GM12878 (cell line): Measurements from ENCODE around the gene MFNG. TPM values are rescaled to one million over a fixed set of nuclear protein-coding genes. Genes with fewer than 3 reads are reported as not detected.

Experiments used
- ATAC-seq: fragments of 200-7000 bp; cut with Tn5 transposase; 3 replicates; pipeline ENCODE4 v1.9.1; 2020; ENCODE audit warnings: mild to moderate bottlenecking, moderate library complexity
- BruUV-seq: library from RNA; stranded (reverse); fragments of 400-500 nt; replicated peaks from 2 replicates; lab custom pipeline; 2021; lab: Mats Ljungman, UMichigan
- CTCF ChIA-PET: fragments of 300-600 bp; sonication (Branson Sonifier 250); formaldehyde crosslinking; extraction: SDS; loops from one replicate; lab custom pipeline; 2021; ENCODE audit warnings: inconsistent platforms; lab: Yijun Ruan, JAX
- POLR2A ChIA-PET: fragments of 350-600 bp; formaldehyde crosslinking; extraction: SDS; loops from one replicate; lab custom pipeline; 2021; ENCODE audit warnings: inconsistent platforms; lab: Charles Lee
- RAD21 ChIA-PET: fragments of 300-600 bp; sonication (Branson Sonifier 250); formaldehyde crosslinking; loops from one replicate; lab custom pipeline; 2023; ENCODE audit warnings: antibody characterized with exemption; ENCODE audit not compliant: unreplicated experiment; lab: Charles Lee
- SMC1A ChIA-PET: fragments of 300-600 bp; sonication (Branson Sonifier 250); formaldehyde crosslinking; loops from one replicate; lab custom pipeline; 2023; ENCODE audit not compliant: unreplicated experiment, uncharacterized antibody; lab: Charles Lee
- DNase-seq: peaks from one replicate; pipeline ENCODE4 v3.0.0-alpha.2; 2011; ENCODE audit warnings: low read depth, low spot score
- FAIRE-seq: peaks from 3 replicates; lab custom pipeline; 2011; peaks lifted over from hg19 to GRCh38; lab: Jason Lieb, UNC
- H2AFZ ChIP-seq: 2 replicates; pipeline ENCODE4 v1.6.0; 2011; ENCODE audit warnings: low read depth, low read length, control low read depth; ENCODE audit not compliant: control insufficient read depth
- H3K27ac ChIP-seq: 2 replicates; pipeline ENCODE4 v1.5.1; 2011; ENCODE audit warnings: control low read depth; ENCODE audit not compliant: control insufficient read depth, insufficient read depth
- H3K27me3 ChIP-seq, 2 experiments: replicated peaks in 1 of 2; 2 replicates each; pipeline versions ENCODE4 v1.6.0 to v1.6.1; 2011; ENCODE audit warnings: low read length in 1 of 2; ENCODE audit not compliant: control insufficient read depth in 2 of 2, insufficient read depth in 2 of 2
- H3K36me3 ChIP-seq, 2 experiments: 2 replicates each; pipeline ENCODE4 v1.5.1; 2011; ENCODE audit warnings: low read length in 1 of 2; ENCODE audit not compliant: control insufficient read depth in 2 of 2, insufficient read depth in 2 of 2
- H3K4me1 ChIP-seq: 2 replicates; pipeline ENCODE4 v1.6.1; 2011; ENCODE audit warnings: mild to moderate bottlenecking, low read length, moderate library complexity, mixed read lengths; ENCODE audit not compliant: control insufficient read depth, insufficient read depth
- H3K4me2 ChIP-seq: 2 replicates; pipeline ENCODE4 v1.6.0; 2011; ENCODE audit warnings: control low read depth; ENCODE audit not compliant: control insufficient read depth, insufficient read depth
- H3K4me3 ChIP-seq: fragments of 200-600 bp; sonication (generic); 2 replicates; pipeline ENCODE4 v1.5.1; 2016
- H3K79me2 ChIP-seq: 2 replicates; pipeline ENCODE4 v1.6.0; 2011; ENCODE audit warnings: low read length; ENCODE audit not compliant: control insufficient read depth, insufficient read depth
- H3K9ac ChIP-seq: 2 replicates; pipeline ENCODE4 v1.8.0; 2011; ENCODE audit warnings: low read length, control low read depth, mixed read lengths; ENCODE audit not compliant: control insufficient read depth, insufficient read depth
- H3K9me3 ChIP-seq: replicated peaks from 3 replicates; pipeline ENCODE4 v1.5.1; 2011; ENCODE audit warnings: mild to moderate bottlenecking, low read length; ENCODE audit not compliant: control insufficient read depth, insufficient read depth
- H4K20me1 ChIP-seq: 2 replicates; pipeline ENCODE4 v1.6.0; 2011; ENCODE audit not compliant: control insufficient read depth, insufficient read depth
- ATF7 ChIP-seq: fragments of 450-650 bp; IDR thresholded peaks from 2 replicates; pipeline ENCODE4 v1.6.1; 2016; ENCODE audit warnings: low read depth, mild to moderate bottlenecking
- BCL11A ChIP-seq: IDR thresholded peaks from 2 replicates; pipeline ENCODE4 v1.6.1; 2011; ENCODE audit warnings: low read depth, low read length
- DPF2 ChIP-seq: fragments of 450-650 bp; IDR thresholded peaks from 2 replicates; pipeline ENCODE4 v1.6.1; 2017; ENCODE audit warnings: mild to moderate bottlenecking
- EGR1 ChIP-seq, 2 experiments: IDR thresholded peaks; 1 replicate in 1 of 2; 2 replicates in 1 of 2; pipeline ENCODE4 v1.6.1; 2011 to 2012; ENCODE audit warnings: low read depth in 2 of 2, low read length in 2 of 2, borderline replicate concordance in 1 of 2, mild to moderate bottlenecking in 1 of 2, moderate library complexity in 1 of 2
- GATAD2B ChIP-seq: fragments of 450-650 bp; conservative IDR thresholded peaks from 2 replicates; pipeline ENCODE4 v1.6.1; 2017; ENCODE audit warnings: low read depth, mild to moderate bottlenecking, moderate library complexity
- IRF4 ChIP-seq: IDR thresholded peaks from 2 replicates; pipeline ENCODE4 v1.6.1; 2011; ENCODE audit warnings: low read depth, low read length
- JUNB ChIP-seq: IDR thresholded peaks from 2 replicates; pipeline ENCODE4 v1.6.1; 2016; ENCODE audit warnings: antibody characterized with exemption, mild to moderate bottlenecking
- NRF1 ChIP-seq: conservative IDR thresholded peaks from 2 replicates; pipeline ENCODE4 v1.6.1; 2011; ENCODE audit warnings: mild to moderate bottlenecking, low read depth, low read length, improper control_type of control experiment
- POLR2AphosphoS2 ChIP-seq: IDR thresholded peaks from 2 replicates; pipeline ENCODE4 v1.6.1; 2011; ENCODE audit warnings: low read depth, mild to moderate bottlenecking, low read length, improper control_type of control experiment, moderate library complexity
- PRDM15 ChIP-seq: fragments of 450-650 bp; formaldehyde crosslinking; IDR thresholded peaks from 2 replicates; pipeline ENCODE4 v1.4.0; 2020; ENCODE audit warnings: mild to moderate bottlenecking, moderate library complexity
- RELA ChIP-seq: fragments of 450-650 bp; IDR thresholded peaks from 2 replicates; pipeline ENCODE4 v1.8.0; 2014; ENCODE audit warnings: borderline replicate concordance; ENCODE audit not compliant: partially characterized antibody
- SUPT20H ChIP-seq: IDR thresholded peaks from 2 replicates; pipeline ENCODE4 v1.6.1; 2011; ENCODE audit warnings: low read depth, mild to moderate bottlenecking, low read length, moderate library complexity, borderline replicate concordance; ENCODE audit not compliant: control insufficient read depth
- YY1 ChIP-seq: IDR thresholded peaks from 2 replicates; pipeline ENCODE4 v1.6.1; 2011; ENCODE audit warnings: low read depth, mild to moderate bottlenecking, low read length
- ZBTB33 ChIP-seq: fragments of 450-650 bp; IDR thresholded peaks from 2 replicates; pipeline ENCODE4 v1.6.1; 2017; ENCODE audit warnings: mild to moderate bottlenecking
- WGBS: methylation state at CpG from one replicate; pipeline ENCODE4 v1.1.6; 2016; ENCODE audit warnings: low lambda C conversion rate; ENCODE audit not compliant: insufficient replicate concordance, insufficient coverage; ENCODE audit errors: missing lambda C conversion rate; 5-methylcytosine and 5-hydroxymethylcytosine counted together
- in situ Hi-C: fragments of 300-500 bp; cut with MboI; formaldehyde crosslinking; loops from 9 replicates; pipeline ENCODE4 v1.14.3; 2018; ENCODE audit warnings: mixed read lengths
- intact Hi-C: fragments of 100-400 bp; cut with micrococcal nuclease; formaldehyde crosslinking; loops from one replicate; pipeline ENCODE4 v1.14.2; 2022; ENCODE audit not compliant: unreplicated experiment
- polyA plus RNA-seq, 11 experiments: library from polyadenylated mRNA; depleted of rRNA in 4 of 11; unstranded in 6 of 11; stranded (reverse) in 5 of 11; fragments of >200 nt; fragmentation: Nextera tagmentation in 4 of 11; fragmentation: Illumina TruSeq in 1 of 11; extraction: Ambion mirVana in 4 of 11; extraction: Trizol in 1 of 11; gene quantifications; 1 replicate in 1 of 11; 2 replicates in 10 of 11; pipeline versions ENCODE4 v1.2.1 to v1.2.3, GENCODE V29; 2011 to 2016; ENCODE audit warnings: inconsistent platforms in 2 of 11, missing spikeins in 2 of 11, low read depth in 1 of 11
- total RNA-seq, 4 experiments: library from RNA; depleted of rRNA in 3 of 4; stranded (reverse); fragments of >200 nt in 3 of 4; fragmentation: Illumina TruSeq in 1 of 4; extraction: Trizol in 1 of 4; gene quantifications; 2 replicates each; pipeline versions ENCODE4 v1.2.1 to v1.2.3, GENCODE V29; 2013 to 2021

MFNG gene
- total and polyA plus RNA-seq, 10 of the 15 experiments (the other 5 are each of a cell fraction or from before 2014, with no cell fraction given), result 11.5 to 117 (median 68.5) TPM

- no peaks in the 10 kb centered on the region for H3K79me2 ChIP-seq
- TF ChIP-seq YY1 (no peak), RELA (no peak), POLR2AphosphoS2 (no peak), JUNB (no peak)
- TF ChIP-seq, all 136 proteins: peak for 0
- H3K4me1 ChIP-seq, result no peaks in the 10 kb centered on the region
- no peak for ATAC-seq
- H3K4me3 ChIP-seq, result no peak overlapping the region
- no peaks in the 10 kb centered on the region for H3K27me3 ChIP-seq
- no peaks in the 10 kb centered on the region for H3K36me3 ChIP-seq
- in situ Hi-C loops, result no loop called here
- POLR2A ChIA-PET, result no interaction called here
- FAIRE-seq, result no peak
- no peak overlapping the region for H3K9ac ChIP-seq
- H3K4me2 ChIP-seq, result no peak overlapping the region
- no peaks in the 10 kb centered on the region for H3K9me3 ChIP-seq
- RAD21 ChIA-PET, result no interaction called here
- SMC1A ChIA-PET, result no interaction called here
- H3K27ac ChIP-seq, result no peak overlapping the region
- H4K20me1 ChIP-seq, result no peaks in the 10 kb centered on the region
- DNase-seq, result no peak
- intact Hi-C loops, result no loop called here
- CTCF ChIA-PET, result interaction anchor here (0.7 kb wide), 1 partner anchor 59 kb away, joined by 3 read pairs; no protein-coding TSS in a partner anchor
- H2AFZ ChIP-seq, result no peak overlapping the region
- 36% methylated on average over 10 of the region's 10 CpGs for WGBS
- BruUV-seq, result no TSS peak
Observed at GRCh38 chr22:37507731-37508130, 21.5 kb upstream of the MFNG start.

GRCh38 chr22:37505989-37506388 is 19.8 kb upstream of the MFNG start:
- intact Hi-C loops (no loop called here), in situ Hi-C loops (no loop called here)
- ChIA-PET CTCF (interaction anchor here (1.4 to 2.1 kb wide), 2 partner anchors 34 to 76 kb away, joined by 3 to 9 read pairs; no protein-coding TSS in a partner anchor), SMC1A (no interaction called here), POLR2A (no interaction called here), RAD21 (no interaction called here)
- Histone ChIP-seq H4K20me1 (no peaks in the 10 kb centered on the region), H3K9me3 (no peaks in the 10 kb centered on the region), H3K4me2 (no peak overlapping the region), H3K4me1 (no peaks in the 10 kb centered on the region), H3K4me3 (no peak overlapping the region), H3K9ac (no peak overlapping the region), H3K27ac (no peak overlapping the region), H2AFZ (no peak overlapping the region), H3K79me2 (no peaks in the 10 kb centered on the region), H3K27me3 (no peaks in the 10 kb centered on the region), H3K36me3 (no peaks in the 10 kb centered on the region)
- DNase-seq (no peak), FAIRE-seq (no peak), ATAC-seq (no peak)
- WGBS, result 51% methylated on average over 14 of the region's 14 CpGs
- no TSS peak for BruUV-seq
- no peak for TF ChIP-seq ZBTB33
- no peak for TF ChIP-seq DPF2
- no peak for TF ChIP-seq GATAD2B
- TF ChIP-seq PRDM15 (CRISPR knock-in tag), result no peak
- no peak for TF ChIP-seq EGR1 (IDR thresholded peaks at IDR 0.05; ENCODE audit: borderline replicate concordance in 1 of 2, low read depth in 2 of 2, low read length in 2 of 2)
- no peak for TF ChIP-seq IRF4
- TF ChIP-seq BCL11A, result no peak
- TF ChIP-seq NRF1, result no peak
- TF ChIP-seq SUPT20H, result no peak
- no peak for TF ChIP-seq ATF7
